Smooth muscle cell (in vitro differentiated cells): Measurements from ENCODE around the gene CBX8. TPM values are rescaled to one million over a fixed set of nuclear protein-coding genes. Genes with fewer than 3 reads are reported as not detected.

Experiments
- DNase-seq: peaks from one replicate; lab custom pipeline; 2025; ENCODE audit not compliant: unreplicated experiment; lab: John Stamatoyannopoulos, UW
- H2AFZ ChIP-seq: fragments of 200-600 bp; sonication (generic); 2 replicates; pipeline ENCODE4 v1.6.0; 2016; ENCODE audit warnings: antibody characterized with exemption, low read depth, mild to moderate bottlenecking
- H3F3A ChIP-seq: fragments of 200-600 bp; sonication (generic); 2 replicates; pipeline ENCODE4 v1.6.0; 2017; ENCODE audit warnings: antibody characterized with exemption, low read depth
- H3K27ac ChIP-seq: fragments of 200-600 bp; sonication (generic); 2 replicates; pipeline ENCODE4 v1.5.1; 2016; ENCODE audit warnings: low read depth, mild to moderate bottlenecking
- H3K27me3 ChIP-seq: fragments of 200-600 bp; sonication (generic); 2 replicates; pipeline ENCODE4 v1.6.1; 2016; ENCODE audit warnings: low read depth, mild to moderate bottlenecking
- H3K36me3 ChIP-seq: fragments of 200-600 bp; sonication (generic); 2 replicates; pipeline ENCODE4 v1.5.1; 2016; ENCODE audit warnings: low read depth
- H3K4me1 ChIP-seq: fragments of 200-600 bp; sonication (generic); 2 replicates; pipeline ENCODE4 v1.5.1; 2016; ENCODE audit warnings: low read depth
- H3K4me2 ChIP-seq: fragments of 200-600 bp; sonication (generic); 2 replicates; pipeline ENCODE4 v1.6.0; 2016; ENCODE audit warnings: mild to moderate bottlenecking
- H3K4me3 ChIP-seq: fragments of 200-600 bp; sonication (generic); 2 replicates; pipeline ENCODE4 v1.5.1; 2016; ENCODE audit warnings: mild to moderate bottlenecking
- H3K79me2 ChIP-seq: fragments of 200-600 bp; sonication (generic); 2 replicates; pipeline ENCODE4 v1.6.0; 2016; ENCODE audit warnings: low read depth, mild to moderate bottlenecking
- H3K9ac ChIP-seq: fragments of 200-600 bp; sonication (generic); 2 replicates; pipeline ENCODE4 v1.6.0; 2016; ENCODE audit warnings: low read depth
- H3K9me3 ChIP-seq: fragments of 200-600 bp; sonication (generic); replicated peaks from 2 replicates; pipeline ENCODE4 v1.5.1; 2016; ENCODE audit warnings: low read depth
- H4K20me1 ChIP-seq: fragments of 200-600 bp; sonication (generic); 2 replicates; pipeline ENCODE4 v1.6.0; 2016; ENCODE audit warnings: low read depth
- WGBS: methylation state at CpG from one replicate; pipeline ENCODE4 v1.1.7; 2016; ENCODE audit warnings: low lambda C conversion rate; 5-methylcytosine and 5-hydroxymethylcytosine counted together
- polyA plus RNA-seq: library from polyadenylated mRNA; unstranded; fragments of >200 nt; fragmentation: Nextera tagmentation; extraction: Ambion mirVana; gene quantifications from 2 replicates; pipeline ENCODE4 v1.2.1, GENCODE V29; 2016
- total RNA-seq: library from RNA; depleted of rRNA; stranded (reverse); fragments of >200 nt; gene quantifications from 2 replicates; pipeline ENCODE4 v1.2.3, GENCODE V29; 2014
- TF ChIP-seq, protein P1 (sequence below): fragments of 200-600 bp; sonication (generic); IDR thresholded peaks from 2 replicates; pipeline ENCODE4 v1.5.1; 2017; ENCODE audit warnings: borderline replicate concordance, mild to moderate bottlenecking, antibody characterized with exemption; ENCODE audit not compliant: insufficient read depth, poor library complexity, severe bottlenecking

CBX8 gene
- total and polyA plus RNA-seq, 2 experiments from 2014 or later, result 2.6 to 4.3 TPM

DNA sequence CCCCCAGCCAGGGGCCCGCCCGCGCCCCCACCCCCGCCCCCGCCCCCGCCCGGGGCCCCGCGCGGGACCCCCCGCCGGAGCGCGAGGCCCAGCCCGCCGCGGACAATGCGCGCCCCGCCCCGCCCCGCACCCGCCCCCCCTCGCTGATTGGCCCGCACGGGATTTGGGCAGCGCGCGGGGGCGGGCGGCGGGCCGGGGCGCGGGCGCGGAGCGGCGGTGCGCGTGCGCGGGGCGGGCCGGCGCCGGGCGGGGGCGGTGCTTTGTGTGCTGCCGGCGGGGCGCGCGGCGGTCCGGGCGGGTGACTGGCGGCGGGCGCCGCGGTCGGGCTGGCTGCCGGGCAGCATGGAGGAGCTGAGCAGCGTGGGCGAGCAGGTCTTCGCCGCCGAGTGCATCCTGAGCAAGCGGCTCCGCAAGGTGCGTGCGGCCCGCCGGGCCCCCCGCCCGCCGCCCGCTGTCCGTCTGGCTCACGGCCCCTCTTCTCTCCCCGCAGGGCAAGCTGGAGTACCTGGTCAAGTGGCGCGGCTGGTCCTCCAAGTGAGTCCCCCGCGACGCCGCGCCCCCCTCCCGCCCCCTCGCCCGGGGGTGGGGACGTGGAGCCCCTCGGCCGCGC is 18.9 kb downstream of the CBX8 start, which contains the start of gene CBX2:
CBX2 (plus strand) TSS at position 255 of the 610 bp plus-strand sequence; CDS start at position 343, 88 bp downstream.
- H3K4me2 ChIP-seq, result peak within 1 kb of the TSS; percentile 98
- DNase-seq, result peak; percentile 67
- no peaks in the 10 kb centered on the region for H3K36me3 ChIP-seq
- H3K27ac ChIP-seq, result no peak within 1 kb of the TSS
- peaks cover 25% of the 10 kb centered on the region for H3K4me1 ChIP-seq
- no peaks in the 10 kb centered on the region for H3K9me3 ChIP-seq
- peaks cover 15% of the 10 kb centered on the region for H4K20me1 ChIP-seq
- H3K27me3 ChIP-seq, result peaks cover 31% of the 10 kb centered on the region
- 0% methylated on average over 9 of the region's 96 CpGs for WGBS
- H2AFZ ChIP-seq, result peak within 1 kb of the TSS; percentile 84
- TF ChIP-seq, protein P1, sequence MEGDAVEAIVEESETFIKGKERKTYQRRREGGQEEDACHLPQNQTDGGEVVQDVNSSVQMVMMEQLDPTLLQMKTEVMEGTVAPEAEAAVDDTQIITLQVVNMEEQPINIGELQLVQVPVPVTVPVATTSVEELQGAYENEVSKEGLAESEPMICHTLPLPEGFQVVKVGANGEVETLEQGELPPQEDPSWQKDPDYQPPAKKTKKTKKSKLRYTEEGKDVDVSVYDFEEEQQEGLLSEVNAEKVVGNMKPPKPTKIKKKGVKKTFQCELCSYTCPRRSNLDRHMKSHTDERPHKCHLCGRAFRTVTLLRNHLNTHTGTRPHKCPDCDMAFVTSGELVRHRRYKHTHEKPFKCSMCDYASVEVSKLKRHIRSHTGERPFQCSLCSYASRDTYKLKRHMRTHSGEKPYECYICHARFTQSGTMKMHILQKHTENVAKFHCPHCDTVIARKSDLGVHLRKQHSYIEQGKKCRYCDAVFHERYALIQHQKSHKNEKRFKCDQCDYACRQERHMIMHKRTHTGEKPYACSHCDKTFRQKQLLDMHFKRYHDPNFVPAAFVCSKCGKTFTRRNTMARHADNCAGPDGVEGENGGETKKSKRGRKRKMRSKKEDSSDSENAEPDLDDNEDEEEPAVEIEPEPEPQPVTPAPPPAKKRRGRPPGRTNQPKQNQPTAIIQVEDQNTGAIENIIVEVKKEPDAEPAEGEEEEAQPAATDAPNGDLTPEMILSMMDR, result no peak
- no peak within 1 kb of the TSS for H3K9ac ChIP-seq
- H3K79me2 ChIP-seq, result no peaks in the 10 kb centered on the region
- H3K4me3 ChIP-seq, result peak within 1 kb of the TSS; percentile 85
- peaks cover 8% of the 10 kb centered on the region for H3F3A ChIP-seq

DNA sequence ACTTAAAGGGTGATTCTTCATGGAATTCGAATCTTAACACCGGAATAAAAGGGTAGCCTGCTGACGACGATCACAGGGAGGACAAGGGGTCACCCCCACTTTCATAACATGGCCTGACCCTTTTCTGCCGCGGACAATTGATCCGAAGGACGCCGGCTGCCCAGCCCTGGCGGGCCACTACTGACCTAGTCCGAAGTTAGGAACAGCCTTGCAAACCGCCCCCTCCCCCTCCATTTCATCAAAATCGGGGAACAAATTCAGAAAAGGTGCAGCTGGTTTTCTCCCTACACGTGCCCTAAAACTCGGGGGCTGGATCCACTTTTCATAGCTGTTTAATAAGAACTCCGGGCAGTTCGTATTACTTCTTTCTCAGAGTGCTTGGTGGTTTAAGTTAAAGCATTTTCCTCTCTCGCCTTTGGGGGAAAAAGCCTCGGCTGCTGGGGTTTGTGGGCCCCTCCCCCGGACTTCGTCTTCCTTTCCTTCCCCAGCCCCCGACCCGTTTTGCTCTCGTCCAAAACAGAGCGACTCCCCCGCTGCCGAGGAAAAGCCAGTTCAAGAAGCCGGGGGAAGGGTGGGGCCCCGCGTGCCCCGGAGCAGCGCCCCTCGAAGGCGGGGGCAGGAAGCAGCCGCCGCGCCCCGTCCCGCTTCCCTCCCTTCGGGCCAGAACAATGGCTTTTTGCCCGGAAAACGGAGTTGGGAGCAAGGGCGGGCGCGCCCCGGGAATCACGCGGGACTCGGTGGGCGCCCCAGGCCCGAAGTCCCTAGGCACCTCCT is 19.6 kb downstream of the CBX8 start:
- Histone ChIP-seq H3K36me3 (no peaks in the 10 kb centered on the region), H3K9ac (no peak overlapping the region), H3F3A (peaks cover 8% of the 10 kb centered on the region), H3K27ac (no peak overlapping the region), H2AFZ (peak overlapping the region; percentile 84), H3K27me3 (peaks cover 34% of the 10 kb centered on the region), H4K20me1 (peaks cover 15% of the 10 kb centered on the region), H3K79me2 (no peaks in the 10 kb centered on the region), H3K4me3 (peak overlapping the region; percentile 66), H3K9me3 (no peaks in the 10 kb centered on the region), H3K4me1 (peaks cover 25% of the 10 kb centered on the region), H3K4me2 (peak overlapping the region; percentile 98)
- WGBS, result 4% methylated on average over 33 of the region's 51 CpGs
- TF ChIP-seq, protein P1, result peak; percentile 40
- DNase-seq, result no peak

DNA sequence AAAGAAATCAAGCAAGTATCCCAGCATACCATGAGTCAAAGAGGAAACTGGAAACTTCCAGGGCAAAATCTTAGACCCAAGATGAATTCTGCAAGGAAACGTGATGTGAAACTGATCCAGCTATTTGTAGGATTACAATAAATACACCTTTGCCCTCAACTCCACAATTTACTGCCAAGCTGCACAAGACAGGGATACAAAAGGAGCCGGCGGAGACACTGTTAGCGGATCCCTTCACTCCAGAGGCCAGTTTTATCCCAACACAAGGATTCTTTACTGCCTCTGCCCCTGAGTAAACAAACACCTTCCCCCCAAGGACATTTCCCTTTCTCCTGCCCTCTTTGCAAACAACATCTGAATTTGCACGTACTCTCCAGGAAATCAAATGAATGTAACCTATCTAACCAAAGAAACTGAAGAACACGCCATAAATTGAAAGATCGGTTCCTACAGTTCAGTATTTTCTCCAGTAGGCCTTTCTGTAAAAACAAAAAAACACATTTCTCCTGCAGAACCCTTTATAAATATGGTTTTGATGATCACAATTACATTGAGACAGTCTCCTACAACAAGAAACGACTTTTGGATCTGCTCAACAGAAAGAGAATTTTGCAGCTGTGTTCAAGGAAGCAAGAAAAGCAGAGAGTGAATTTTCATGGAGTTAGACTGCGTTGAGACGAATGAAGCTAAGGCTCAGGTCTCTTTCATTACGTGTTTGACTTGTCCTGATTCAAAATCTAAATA is 20.3 kb downstream of the CBX8 start:
- Histone ChIP-seq H3K4me3 (peak overlapping the region; percentile 66), H3K4me1 (peaks cover 25% of the 10 kb centered on the region), H3K4me2 (peak overlapping the region; percentile 98), H3K9ac (no peak overlapping the region), H2AFZ (peak overlapping the region; percentile 84), H3K9me3 (no peaks in the 10 kb centered on the region), H3K27ac (no peak overlapping the region), H3K79me2 (no peaks in the 10 kb centered on the region), H3K36me3 (no peaks in the 10 kb centered on the region), H4K20me1 (peaks cover 15% of the 10 kb centered on the region), H3K27me3 (peaks cover 34% of the 10 kb centered on the region), H3F3A (peaks cover 8% of the 10 kb centered on the region)
- TF ChIP-seq, protein P1, result no peak
- WGBS, result 47% methylated on average over 11 of the region's 11 CpGs
- DNase-seq, result no peak
